ENCODE results near the gene ADGRL3. TPM values are rescaled to one million over a fixed set of nuclear protein-coding genes. Genes with fewer than 3 reads are reported as not detected.

Gene ADGRL3
- total RNA-seq, 1 donor from 2014 or later = 93.6 TPM

GRCh38 chr4:61300266-61300844 lies 100.2 kb downstream of the ADGRL3 start:
- Histone ChIP-seq H2AFZ (replicated peaks) (no peak overlapping the region), H3F3A (ENCODE audit: low read depth) (peaks cover 28% of the 10 kb centered on the region), H3K4me1 (peaks cover 75% of the 10 kb centered on the region), H3K36me3 (no peaks in the 10 kb centered on the region), H3K27me3 (no peaks in the 10 kb centered on the region), H4K20me1 (ENCODE audit: low read depth) (peaks cover 23% of the 10 kb centered on the region), H3K27ac (peak overlapping the region; percentile 72), H3K4me2 (no peak overlapping the region), H3K9ac (no peak overlapping the region), H3K9me3 (ENCODE audit: low read depth) (no peaks in the 10 kb centered on the region), H3K4me3 (no peak overlapping the region), H3K79me2 (ENCODE audit: low read depth) (peaks cover 81% of the 10 kb centered on the region)
- peaks cover 17% of the 10 kb centered on the region for H3K36me3 Mint-ChIP-seq
- H3K4me1 Mint-ChIP-seq = peaks cover 28% of the 10 kb centered on the region
- no peaks in the 10 kb centered on the region for H3K27me3 Mint-ChIP-seq (ENCODE audit: insufficient read depth, low read depth)
- DNase-seq (ENCODE audit: low spot score) = no peak
- no peak overlapping the region for H3K27ac Mint-ChIP-seq
- H3K9me3 Mint-ChIP-seq = peaks cover 5% of the 10 kb centered on the region
- H3K4me3 Mint-ChIP-seq = no peak overlapping the region
- no peak for TF ChIP-seq CTCF (IDR thresholded peaks at IDR 0.05)
- TF ChIP-seq EZH2phosphoT487 (IDR thresholded peaks at IDR 0.05) = no peak
- no peak for TF ChIP-seq EZH2 (IDR thresholded peaks at IDR 0.05)

- Mint-ChIP-seq H3K4me3 (no peak overlapping the region), H3K36me3 (peaks cover 20% of the 10 kb centered on the region), H3K27me3 (ENCODE audit: insufficient read depth, low read depth) (no peaks in the 10 kb centered on the region), H3K4me1 (peaks cover 19% of the 10 kb centered on the region), H3K27ac (no peak overlapping the region), H3K9me3 (peaks cover 10% of the 10 kb centered on the region)
- Histone ChIP-seq H3K79me2 (ENCODE audit: low read depth) (peaks cover 80% of the 10 kb centered on the region), H3F3A (ENCODE audit: low read depth) (peaks cover 22% of the 10 kb centered on the region), H3K4me2 (no peak overlapping the region), H2AFZ (replicated peaks) (no peak overlapping the region), H4K20me1 (ENCODE audit: low read depth) (peaks cover 14% of the 10 kb centered on the region), H3K27me3 (no peaks in the 10 kb centered on the region), H3K4me1 (peaks cover 66% of the 10 kb centered on the region), H3K4me3 (no peak overlapping the region), H3K9me3 (ENCODE audit: low read depth) (no peaks in the 10 kb centered on the region), H3K27ac (peak overlapping the region; percentile 72), H3K36me3 (no peaks in the 10 kb centered on the region), H3K9ac (no peak overlapping the region)
- TF ChIP-seq CTCF (IDR thresholded peaks at IDR 0.05) (no peak), EZH2phosphoT487 (IDR thresholded peaks at IDR 0.05) (no peak), EZH2 (IDR thresholded peaks at IDR 0.05) (no peak)
- no peak for DNase-seq (ENCODE audit: low spot score)
These were observed 101.1 kb downstream of the ADGRL3 start for GRCh38 chr4:61301271-61301670.

- H3K9me3 ChIP-seq (ENCODE audit: low read depth) = peaks cover 5% of the 10 kb centered on the region
- no peak overlapping the region for H3K9ac ChIP-seq
- no peak overlapping the region for H2AFZ ChIP-seq (replicated peaks)
- H3K9me3 Mint-ChIP-seq = peaks cover 23% of the 10 kb centered on the region
- peaks cover 7% of the 10 kb centered on the region for H3K36me3 ChIP-seq
- H3K4me2 ChIP-seq = no peak overlapping the region
- H3K4me1 Mint-ChIP-seq = no peaks in the 10 kb centered on the region
- TF ChIP-seq CTCF (IDR thresholded peaks at IDR 0.05) (no peak), EZH2 (IDR thresholded peaks at IDR 0.05) (no peak), EZH2phosphoT487 (IDR thresholded peaks at IDR 0.05) (no peak)
- H3K4me3 ChIP-seq = no peak overlapping the region
- H3K4me3 Mint-ChIP-seq = no peak overlapping the region
- H3F3A ChIP-seq (ENCODE audit: low read depth) = no peaks in the 10 kb centered on the region
- peaks cover 42% of the 10 kb centered on the region for H3K4me1 ChIP-seq
- peaks cover 26% of the 10 kb centered on the region for H4K20me1 ChIP-seq (ENCODE audit: low read depth)
- H3K27me3 ChIP-seq = no peaks in the 10 kb centered on the region
- H3K27ac Mint-ChIP-seq = no peak overlapping the region
- H3K36me3 Mint-ChIP-seq = peaks cover 33% of the 10 kb centered on the region
- H3K79me2 ChIP-seq (ENCODE audit: low read depth) = peaks cover 88% of the 10 kb centered on the region
- H3K27me3 Mint-ChIP-seq (ENCODE audit: insufficient read depth, low read depth) = peaks cover 3% of the 10 kb centered on the region
- DNase-seq (ENCODE audit: low spot score) = no peak
- no peak overlapping the region for H3K27ac ChIP-seq
These were observed 107.9 kb downstream of the ADGRL3 start for GRCh38 chr4:61308033-61308432.

All from neural progenitor cell (in vitro differentiated cells).